Measurements from ENCODE around the gene RAP1GAP2.

Gene RAP1GAP2

DNA sequence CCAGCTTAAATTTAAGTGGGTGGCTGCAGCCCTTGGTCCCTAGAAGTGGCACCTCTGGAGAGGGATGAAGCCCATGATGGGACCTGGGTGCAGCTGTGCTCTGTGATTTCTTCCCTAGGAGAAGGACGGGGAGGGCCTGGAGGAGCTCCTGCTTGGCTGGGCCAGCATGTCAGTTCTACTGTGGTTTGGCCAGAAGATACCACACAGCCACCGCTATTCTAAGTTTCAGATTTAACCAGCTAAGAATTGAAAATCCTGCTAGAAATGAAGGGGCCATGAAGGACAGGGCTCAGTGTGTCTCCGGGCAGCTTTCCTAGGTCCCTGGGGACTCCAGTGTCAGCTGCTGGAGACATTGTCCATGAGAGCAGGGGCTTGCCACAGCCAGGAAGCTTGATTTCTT, 9.7 kb downstream of the RAP1GAP2 start:
- H3F3A ChIP-seq (ENCODE audit: insufficient read depth, low read length): no peaks in the 10 kb centered on the region
- no peak overlapping the region for H3K4me2 ChIP-seq (ENCODE audit: low read length)
- TF ChIP-seq EZH2 (IDR thresholded peaks at IDR 0.05; ENCODE audit: borderline replicate concordance, low read length): no peak
- TF ChIP-seq, protein P1, sequence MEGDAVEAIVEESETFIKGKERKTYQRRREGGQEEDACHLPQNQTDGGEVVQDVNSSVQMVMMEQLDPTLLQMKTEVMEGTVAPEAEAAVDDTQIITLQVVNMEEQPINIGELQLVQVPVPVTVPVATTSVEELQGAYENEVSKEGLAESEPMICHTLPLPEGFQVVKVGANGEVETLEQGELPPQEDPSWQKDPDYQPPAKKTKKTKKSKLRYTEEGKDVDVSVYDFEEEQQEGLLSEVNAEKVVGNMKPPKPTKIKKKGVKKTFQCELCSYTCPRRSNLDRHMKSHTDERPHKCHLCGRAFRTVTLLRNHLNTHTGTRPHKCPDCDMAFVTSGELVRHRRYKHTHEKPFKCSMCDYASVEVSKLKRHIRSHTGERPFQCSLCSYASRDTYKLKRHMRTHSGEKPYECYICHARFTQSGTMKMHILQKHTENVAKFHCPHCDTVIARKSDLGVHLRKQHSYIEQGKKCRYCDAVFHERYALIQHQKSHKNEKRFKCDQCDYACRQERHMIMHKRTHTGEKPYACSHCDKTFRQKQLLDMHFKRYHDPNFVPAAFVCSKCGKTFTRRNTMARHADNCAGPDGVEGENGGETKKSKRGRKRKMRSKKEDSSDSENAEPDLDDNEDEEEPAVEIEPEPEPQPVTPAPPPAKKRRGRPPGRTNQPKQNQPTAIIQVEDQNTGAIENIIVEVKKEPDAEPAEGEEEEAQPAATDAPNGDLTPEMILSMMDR (IDR thresholded peaks at IDR 0.05; ENCODE audit: low read length): no peak
- H3K9ac ChIP-seq (ENCODE audit: low read length): no peak overlapping the region
- H3K27ac ChIP-seq (ENCODE audit: low read depth, low read length, poor library complexity, severe bottlenecking): no peak overlapping the region
- no peaks in the 10 kb centered on the region for H3K9me3 ChIP-seq (ENCODE audit: low read length)
- no peaks in the 10 kb centered on the region for H3K9me2 ChIP-seq (ENCODE audit: low read depth, low read length)
- H3K27me3 ChIP-seq (ENCODE audit: insufficient read depth, low read length): peaks cover 14% of the 10 kb centered on the region; the same call in 1 of the 2 replicates
- H3K4me1 ChIP-seq (ENCODE audit: insufficient read depth, low read length, severe bottlenecking): no peaks in the 10 kb centered on the region
- H2AFZ ChIP-seq (ENCODE audit: low read length): no peak overlapping the region
- no peaks in the 10 kb centered on the region for H4K20me1 ChIP-seq (ENCODE audit: insufficient read depth, low read length)
- H3K4me3 ChIP-seq (ENCODE audit: low read depth, low read length, poor library complexity, severe bottlenecking): no peak overlapping the region
- no peaks in the 10 kb centered on the region for H3K36me3 ChIP-seq (ENCODE audit: insufficient read depth, low read length)
- H3K79me2 ChIP-seq (ENCODE audit: insufficient read depth, low read length): no peaks in the 10 kb centered on the region

DNA sequence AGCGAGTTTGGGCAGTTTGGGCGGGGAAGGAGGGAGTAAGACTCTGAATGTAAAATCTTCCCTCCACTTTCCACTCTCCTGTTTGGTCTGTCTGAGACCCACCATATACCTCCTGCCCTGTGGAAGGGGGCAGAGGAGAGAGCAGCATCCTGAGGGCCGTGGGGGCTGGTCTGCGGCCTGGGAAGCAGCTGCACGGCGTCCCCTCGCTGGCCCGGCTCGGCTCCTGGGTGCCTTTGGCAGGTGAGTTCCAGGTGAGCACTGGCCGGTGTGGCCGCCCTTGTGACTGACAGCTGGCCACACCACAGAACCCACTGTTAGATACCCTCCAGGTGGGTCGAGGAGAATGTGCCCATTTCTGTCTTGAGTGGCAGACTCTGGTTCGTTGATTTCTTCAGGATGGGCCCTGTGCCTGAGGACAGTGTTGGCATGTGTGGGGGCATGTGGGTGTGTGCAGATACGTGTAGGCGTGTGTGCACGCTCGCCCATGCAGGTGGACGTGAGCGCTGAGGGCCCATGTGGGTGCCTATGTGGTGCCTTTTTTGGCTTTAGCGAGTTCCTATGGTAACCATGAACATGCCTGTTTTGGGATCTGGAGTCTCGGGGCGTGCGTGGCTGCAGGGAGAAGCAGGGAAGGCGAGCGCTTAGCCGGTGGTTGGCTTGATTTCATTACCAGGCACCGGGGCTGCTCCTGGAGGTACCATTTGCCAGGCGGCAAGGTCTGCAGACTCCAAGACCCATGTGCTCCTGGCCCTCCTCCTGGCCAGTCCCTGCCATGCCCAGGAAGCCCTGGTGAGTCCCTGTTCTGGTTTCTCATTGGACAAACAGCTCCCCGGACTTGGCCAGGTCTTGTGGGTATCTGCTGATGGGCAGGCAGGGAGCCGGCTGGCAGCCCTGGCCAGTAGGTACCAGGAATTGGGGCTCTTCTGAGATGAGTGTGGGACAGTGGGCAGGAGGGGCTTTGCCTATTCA, 12.4 kb downstream of the RAP1GAP2 start:
- Histone ChIP-seq H3F3A (ENCODE audit: insufficient read depth, low read length) (no peaks in the 10 kb centered on the region), H3K79me2 (ENCODE audit: insufficient read depth, low read length) (no peaks in the 10 kb centered on the region), H3K36me3 (ENCODE audit: insufficient read depth, low read length) (no peaks in the 10 kb centered on the region), H3K9me2 (ENCODE audit: low read depth, low read length) (no peaks in the 10 kb centered on the region), H3K9ac (ENCODE audit: low read length) (no peak overlapping the region), H3K4me2 (ENCODE audit: low read length) (no peak overlapping the region), H3K4me1 (ENCODE audit: insufficient read depth, low read length, severe bottlenecking) (no peaks in the 10 kb centered on the region), H3K27me3 (ENCODE audit: insufficient read depth, low read length) (peaks cover 16% of the 10 kb centered on the region; the same call in 1 of the 2 replicates), H4K20me1 (ENCODE audit: insufficient read depth, low read length) (no peaks in the 10 kb centered on the region), H3K27ac (ENCODE audit: low read depth, low read length, poor library complexity, severe bottlenecking) (no peak overlapping the region), H3K4me3 (ENCODE audit: low read depth, low read length, poor library complexity, severe bottlenecking) (no peak overlapping the region), H2AFZ (ENCODE audit: low read length) (no peak overlapping the region), H3K9me3 (ENCODE audit: low read length) (no peaks in the 10 kb centered on the region)
- TF ChIP-seq, protein P1 (IDR thresholded peaks at IDR 0.05; ENCODE audit: low read length): no peak
- no peak for TF ChIP-seq EZH2 (IDR thresholded peaks at IDR 0.05; ENCODE audit: borderline replicate concordance, low read length)

DNA sequence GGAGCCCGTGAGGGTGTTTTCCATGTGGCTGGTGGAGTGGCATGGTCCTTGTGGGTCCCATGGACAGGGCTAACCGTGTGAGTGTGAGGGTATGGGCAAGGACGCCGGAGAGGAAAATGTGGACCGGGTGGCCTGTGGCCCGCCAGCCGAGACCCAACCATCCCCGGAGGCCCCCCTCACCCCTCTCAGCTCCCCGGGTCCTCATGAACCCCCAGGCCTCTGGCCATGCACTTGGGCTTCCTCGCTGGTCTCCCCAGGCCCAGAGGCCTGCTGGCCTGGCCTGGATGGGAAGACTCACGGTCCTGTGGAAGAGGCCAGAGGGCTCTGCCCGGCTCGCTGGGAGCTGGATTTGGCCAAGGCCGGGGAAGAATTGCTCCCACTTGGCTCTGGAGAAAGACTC, 13.1 kb downstream of the RAP1GAP2 start:
- H3F3A ChIP-seq (ENCODE audit: insufficient read depth, low read length): no peaks in the 10 kb centered on the region
- no peaks in the 10 kb centered on the region for H3K9me3 ChIP-seq (ENCODE audit: low read length)
- H3K9me2 ChIP-seq (ENCODE audit: low read depth, low read length): no peaks in the 10 kb centered on the region
- H3K36me3 ChIP-seq (ENCODE audit: insufficient read depth, low read length): no peaks in the 10 kb centered on the region
- no peak overlapping the region for H3K9ac ChIP-seq (ENCODE audit: low read length)
- H3K4me2 ChIP-seq (ENCODE audit: low read length): no peak overlapping the region
- no peaks in the 10 kb centered on the region for H4K20me1 ChIP-seq (ENCODE audit: insufficient read depth, low read length)
- no peaks in the 10 kb centered on the region for H3K4me1 ChIP-seq (ENCODE audit: insufficient read depth, low read length, severe bottlenecking)
- no peak overlapping the region for H3K27ac ChIP-seq (ENCODE audit: low read depth, low read length, poor library complexity, severe bottlenecking)
- peaks cover 13% of the 10 kb centered on the region for H3K27me3 ChIP-seq (ENCODE audit: insufficient read depth, low read length)
- TF ChIP-seq EZH2 (IDR thresholded peaks at IDR 0.05; ENCODE audit: borderline replicate concordance, low read length): no peak
- TF ChIP-seq, protein P1 (IDR thresholded peaks at IDR 0.05; ENCODE audit: low read length): no peak
- no peaks in the 10 kb centered on the region for H3K79me2 ChIP-seq (ENCODE audit: insufficient read depth, low read length)
- no peak overlapping the region for H2AFZ ChIP-seq (ENCODE audit: low read length)
- no peak overlapping the region for H3K4me3 ChIP-seq (ENCODE audit: low read depth, low read length, poor library complexity, severe bottlenecking)

Data from OCI-LY1 (cell line).